Smooth muscle cell (in vitro differentiated cells): ENCODE data around the gene GCC2. TPM values are rescaled to one million over a fixed set of nuclear protein-coding genes. Genes with fewer than 3 reads are reported as not detected.

Experiments
- DNase-seq: peaks from one replicate; lab custom pipeline; 2025; ENCODE audit not compliant: unreplicated experiment; lab: John Stamatoyannopoulos, UW
- H2AFZ ChIP-seq: fragments of 200-600 bp; sonication (generic); 2 replicates; pipeline ENCODE4 v1.6.0; 2016; ENCODE audit warnings: antibody characterized with exemption, low read depth, mild to moderate bottlenecking
- H3F3A ChIP-seq: fragments of 200-600 bp; sonication (generic); 2 replicates; pipeline ENCODE4 v1.6.0; 2017; ENCODE audit warnings: antibody characterized with exemption, low read depth
- H3K27ac ChIP-seq: fragments of 200-600 bp; sonication (generic); 2 replicates; pipeline ENCODE4 v1.5.1; 2016; ENCODE audit warnings: low read depth, mild to moderate bottlenecking
- H3K27me3 ChIP-seq: fragments of 200-600 bp; sonication (generic); 2 replicates; pipeline ENCODE4 v1.6.1; 2016; ENCODE audit warnings: low read depth, mild to moderate bottlenecking
- H3K36me3 ChIP-seq: fragments of 200-600 bp; sonication (generic); 2 replicates; pipeline ENCODE4 v1.5.1; 2016; ENCODE audit warnings: low read depth
- H3K4me1 ChIP-seq: fragments of 200-600 bp; sonication (generic); 2 replicates; pipeline ENCODE4 v1.5.1; 2016; ENCODE audit warnings: low read depth
- H3K4me2 ChIP-seq: fragments of 200-600 bp; sonication (generic); 2 replicates; pipeline ENCODE4 v1.6.0; 2016; ENCODE audit warnings: mild to moderate bottlenecking
- H3K4me3 ChIP-seq: fragments of 200-600 bp; sonication (generic); 2 replicates; pipeline ENCODE4 v1.5.1; 2016; ENCODE audit warnings: mild to moderate bottlenecking
- H3K79me2 ChIP-seq: fragments of 200-600 bp; sonication (generic); 2 replicates; pipeline ENCODE4 v1.6.0; 2016; ENCODE audit warnings: low read depth, mild to moderate bottlenecking
- H3K9ac ChIP-seq: fragments of 200-600 bp; sonication (generic); 2 replicates; pipeline ENCODE4 v1.6.0; 2016; ENCODE audit warnings: low read depth
- H3K9me3 ChIP-seq: fragments of 200-600 bp; sonication (generic); replicated peaks from 2 replicates; pipeline ENCODE4 v1.5.1; 2016; ENCODE audit warnings: low read depth
- H4K20me1 ChIP-seq: fragments of 200-600 bp; sonication (generic); 2 replicates; pipeline ENCODE4 v1.6.0; 2016; ENCODE audit warnings: low read depth
- CTCF ChIP-seq: fragments of 200-600 bp; sonication (generic); IDR thresholded peaks from 2 replicates; pipeline ENCODE4 v1.5.1; 2017; ENCODE audit warnings: borderline replicate concordance, mild to moderate bottlenecking, antibody characterized with exemption; ENCODE audit not compliant: insufficient read depth, poor library complexity, severe bottlenecking
- WGBS: methylation state at CpG from one replicate; pipeline ENCODE4 v1.1.7; 2016; ENCODE audit warnings: low lambda C conversion rate; 5-methylcytosine and 5-hydroxymethylcytosine counted together
- polyA plus RNA-seq: library from polyadenylated mRNA; unstranded; fragments of >200 nt; fragmentation: Nextera tagmentation; extraction: Ambion mirVana; gene quantifications from 2 replicates; pipeline ENCODE4 v1.2.1, GENCODE V29; 2016
- total RNA-seq: library from RNA; depleted of rRNA; stranded (reverse); fragments of >200 nt; gene quantifications from 2 replicates; pipeline ENCODE4 v1.2.3, GENCODE V29; 2014

GCC2 gene, protein sequence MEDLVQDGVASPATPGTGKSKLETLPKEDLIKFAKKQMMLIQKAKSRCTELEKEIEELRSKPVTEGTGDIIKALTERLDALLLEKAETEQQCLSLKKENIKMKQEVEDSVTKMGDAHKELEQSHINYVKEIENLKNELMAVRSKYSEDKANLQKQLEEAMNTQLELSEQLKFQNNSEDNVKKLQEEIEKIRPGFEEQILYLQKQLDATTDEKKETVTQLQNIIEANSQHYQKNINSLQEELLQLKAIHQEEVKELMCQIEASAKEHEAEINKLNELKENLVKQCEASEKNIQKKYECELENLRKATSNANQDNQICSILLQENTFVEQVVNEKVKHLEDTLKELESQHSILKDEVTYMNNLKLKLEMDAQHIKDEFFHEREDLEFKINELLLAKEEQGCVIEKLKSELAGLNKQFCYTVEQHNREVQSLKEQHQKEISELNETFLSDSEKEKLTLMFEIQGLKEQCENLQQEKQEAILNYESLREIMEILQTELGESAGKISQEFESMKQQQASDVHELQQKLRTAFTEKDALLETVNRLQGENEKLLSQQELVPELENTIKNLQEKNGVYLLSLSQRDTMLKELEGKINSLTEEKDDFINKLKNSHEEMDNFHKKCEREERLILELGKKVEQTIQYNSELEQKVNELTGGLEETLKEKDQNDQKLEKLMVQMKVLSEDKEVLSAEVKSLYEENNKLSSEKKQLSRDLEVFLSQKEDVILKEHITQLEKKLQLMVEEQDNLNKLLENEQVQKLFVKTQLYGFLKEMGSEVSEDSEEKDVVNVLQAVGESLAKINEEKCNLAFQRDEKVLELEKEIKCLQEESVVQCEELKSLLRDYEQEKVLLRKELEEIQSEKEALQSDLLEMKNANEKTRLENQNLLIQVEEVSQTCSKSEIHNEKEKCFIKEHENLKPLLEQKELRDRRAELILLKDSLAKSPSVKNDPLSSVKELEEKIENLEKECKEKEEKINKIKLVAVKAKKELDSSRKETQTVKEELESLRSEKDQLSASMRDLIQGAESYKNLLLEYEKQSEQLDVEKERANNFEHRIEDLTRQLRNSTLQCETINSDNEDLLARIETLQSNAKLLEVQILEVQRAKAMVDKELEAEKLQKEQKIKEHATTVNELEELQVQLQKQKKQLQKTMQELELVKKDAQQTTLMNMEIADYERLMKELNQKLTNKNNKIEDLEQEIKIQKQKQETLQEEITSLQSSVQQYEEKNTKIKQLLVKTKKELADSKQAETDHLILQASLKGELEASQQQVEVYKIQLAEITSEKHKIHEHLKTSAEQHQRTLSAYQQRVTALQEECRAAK (N-terminal part only)
- total RNA-seq (36.3 and 36.4 TPM in 2 replicates), polyA plus RNA-seq (18.3 and 33.9 TPM in 2 replicates)

- peaks cover 7% of the 10 kb centered on the region for H3K36me3 ChIP-seq
- peak within 1 kb of the TSS; percentile 96 for H3K27ac ChIP-seq
- H3K9me3 ChIP-seq = no peaks in the 10 kb centered on the region
- peak within 1 kb of the TSS; percentile 94 for H3K4me3 ChIP-seq
- WGBS = under 1% methylated on average over 55 of the region's 55 CpGs
- DNase-seq = peak; percentile 71
- no peaks in the 10 kb centered on the region for H3K27me3 ChIP-seq
- H4K20me1 ChIP-seq = no peaks in the 10 kb centered on the region
- peak within 1 kb of the TSS; percentile 97 for H3K9ac ChIP-seq
- TF ChIP-seq CTCF = no peak
- peak within 1 kb of the TSS; percentile 89 for H3K4me2 ChIP-seq
- H3F3A ChIP-seq = no peaks in the 10 kb centered on the region
- H3K79me2 ChIP-seq = peaks cover 21% of the 10 kb centered on the region
- peak within 1 kb of the TSS; percentile 92 for H2AFZ ChIP-seq
- peaks cover 6% of the 10 kb centered on the region for H3K4me1 ChIP-seq
Observed at GRCh38 chr2:108448678-108449409, at the start of gene GCC2. TSS of gene GCC2 (plus strand) at chr2:108449206. CDS start at chr2:108449275, 69 bp downstream.

DNA sequence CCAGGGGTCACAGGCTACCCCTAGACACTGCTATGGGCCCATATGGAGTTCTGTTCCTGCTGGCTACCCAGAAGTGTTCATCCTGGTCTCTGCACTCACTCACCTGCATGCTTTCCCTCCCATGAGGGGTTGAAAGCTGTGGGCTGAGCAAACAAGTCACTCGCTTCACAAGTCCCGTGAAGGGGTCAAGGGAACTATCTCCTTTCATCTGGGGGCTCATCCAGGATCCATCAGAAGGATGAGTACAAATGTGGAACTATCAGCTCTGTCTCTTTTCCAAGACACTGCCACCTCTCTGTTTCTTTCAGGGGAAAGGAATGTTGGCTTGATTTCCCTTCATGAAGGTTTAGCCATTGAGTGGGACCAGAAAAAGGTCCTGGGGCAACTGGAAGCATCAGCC, 49.5 kb upstream of the GCC2 start:
- WGBS = 97% methylated on average over 2 of the region's 2 CpGs
- H3K9me3 ChIP-seq = peaks cover 6% of the 10 kb centered on the region
- DNase-seq = no peak
- H4K20me1 ChIP-seq = no peaks in the 10 kb centered on the region
- H3K4me3 ChIP-seq = no peak overlapping the region
- H3F3A ChIP-seq = no peaks in the 10 kb centered on the region
- H3K79me2 ChIP-seq = no peaks in the 10 kb centered on the region
- no peak overlapping the region for H3K27ac ChIP-seq
- TF ChIP-seq CTCF = no peak
- no peaks in the 10 kb centered on the region for H3K4me1 ChIP-seq
- no peak overlapping the region for H3K9ac ChIP-seq
- H3K36me3 ChIP-seq = no peaks in the 10 kb centered on the region
- no peaks in the 10 kb centered on the region for H3K27me3 ChIP-seq
- no peak overlapping the region for H3K4me2 ChIP-seq
- no peak overlapping the region for H2AFZ ChIP-seq

- no peak for DNase-seq
- no peaks in the 10 kb centered on the region for H4K20me1 ChIP-seq
- no peaks in the 10 kb centered on the region for H3K27me3 ChIP-seq
- no peaks in the 10 kb centered on the region for H3K79me2 ChIP-seq
- H3K9me3 ChIP-seq = peaks cover 6% of the 10 kb centered on the region
- TF ChIP-seq CTCF = no peak
- no peak overlapping the region for H3K4me3 ChIP-seq
- no peaks in the 10 kb centered on the region for H3K4me1 ChIP-seq
- 88% methylated on average over 3 of the region's 3 CpGs for WGBS
- no peak overlapping the region for H3K9ac ChIP-seq
- H2AFZ ChIP-seq = no peak overlapping the region
- no peaks in the 10 kb centered on the region for H3K36me3 ChIP-seq
- no peaks in the 10 kb centered on the region for H3F3A ChIP-seq
- H3K4me2 ChIP-seq = no peak overlapping the region
- H3K27ac ChIP-seq = no peak overlapping the region
Observed at GRCh38 chr2:108401800-108402199, 47.2 kb upstream of the GCC2 start.
